ENCODE results near the gene HERC6.

Gene HERC6

GRCh38 chr4:88451205-88451604 is 72.6 kb downstream of the HERC6 start:
- FAIRE-seq (no peak), DNase-seq (ENCODE audit: insufficient read length, low spot score) (no peak)
- TF ChIP-seq POLR2AphosphoS5 (IDR thresholded peaks at IDR 0.05; ENCODE audit: low read depth, low read length) (no peak), SPI1 (IDR thresholded peaks at IDR 0.05; ENCODE audit: low read depth, low read length) (no peak), POLR2A (IDR thresholded peaks at IDR 0.05; ENCODE audit: low read depth, low read length) (no peak), TAF1 (IDR thresholded peaks at IDR 0.05; ENCODE audit: low read depth, low read length) (no peak), PAX5 (IDR thresholded peaks at IDR 0.05; ENCODE audit: insufficient read depth, low read length, severe bottlenecking) (no peak), POU2F2 (IDR thresholded peaks at IDR 0.05; ENCODE audit: low read depth, low read length) (no peak)

GRCh38 chr4:88452912-88453311 is 74.3 kb downstream of the HERC6 start:
- FAIRE-seq (no peak), DNase-seq (ENCODE audit: insufficient read length, low spot score) (no peak)
- TF ChIP-seq POLR2AphosphoS5 (IDR thresholded peaks at IDR 0.05; ENCODE audit: low read depth, low read length): no peak
- TF ChIP-seq PAX5 (IDR thresholded peaks at IDR 0.05; ENCODE audit: insufficient read depth, low read length, severe bottlenecking): no peak
- no peak for TF ChIP-seq TAF1 (IDR thresholded peaks at IDR 0.05; ENCODE audit: low read depth, low read length)
- TF ChIP-seq SPI1 (IDR thresholded peaks at IDR 0.05; ENCODE audit: low read depth, low read length): no peak
- no peak for TF ChIP-seq POU2F2 (IDR thresholded peaks at IDR 0.05; ENCODE audit: low read depth, low read length)
- no peak for TF ChIP-seq POLR2A (IDR thresholded peaks at IDR 0.05; ENCODE audit: low read depth, low read length)

GRCh38 chr4:88456670-88457306 is 78.1 kb downstream of the HERC6 start, which contains the start of gene HERC5:
TSS of gene HERC5 (plus strand) at chr4:88457119. CDS start at chr4:88457270, 151 bp downstream.
- FAIRE-seq: peak; percentile 98
- no peak for TF ChIP-seq SPI1 (IDR thresholded peaks at IDR 0.05; ENCODE audit: low read depth, low read length)
- TF ChIP-seq PAX5 (IDR thresholded peaks at IDR 0.05; ENCODE audit: insufficient read depth, low read length, severe bottlenecking): no peak
- TF ChIP-seq POU2F2 (IDR thresholded peaks at IDR 0.05; ENCODE audit: low read depth, low read length): no peak
- TF ChIP-seq POLR2A (IDR thresholded peaks at IDR 0.05; ENCODE audit: low read depth, low read length): peak; percentile 36; the same call in 1 of the 2 replicates
- TF ChIP-seq POLR2AphosphoS5 (IDR thresholded peaks at IDR 0.05; ENCODE audit: low read depth, low read length): peak; percentile 57; the same call in 1 of the 2 replicates
- TF ChIP-seq TAF1 (IDR thresholded peaks at IDR 0.05; ENCODE audit: low read depth, low read length): no peak; the same call in none of the 2 replicates

GRCh38 chr4:88457307-88458103 is 78.9 kb downstream of the HERC6 start:
- DNase-seq (ENCODE audit: insufficient read length, low spot score): peak; percentile 35
- TF ChIP-seq POLR2AphosphoS5 (IDR thresholded peaks at IDR 0.05; ENCODE audit: low read depth, low read length): no peak

More at GRCh38 chr4:88456670-88457306, 78.1 kb downstream of the HERC6 start, which contains the start of gene HERC5:
- DNase-seq (ENCODE audit: insufficient read length, low spot score): peak; percentile 86

GRCh38 chr4:88458104-88458740 is 79.6 kb downstream of the HERC6 start:
- TF ChIP-seq POU2F2 (IDR thresholded peaks at IDR 0.05; ENCODE audit: low read depth, low read length) (no peak), POLR2AphosphoS5 (IDR thresholded peaks at IDR 0.05; ENCODE audit: low read depth, low read length) (no peak), SPI1 (IDR thresholded peaks at IDR 0.05; ENCODE audit: low read depth, low read length) (no peak), TAF1 (IDR thresholded peaks at IDR 0.05; ENCODE audit: low read depth, low read length) (no peak), PAX5 (IDR thresholded peaks at IDR 0.05; ENCODE audit: insufficient read depth, low read length, severe bottlenecking) (no peak), POLR2A (IDR thresholded peaks at IDR 0.05; ENCODE audit: low read depth, low read length) (no peak)
- DNase-seq (ENCODE audit: insufficient read length, low spot score) (no peak), FAIRE-seq (peak; percentile 41)

More at GRCh38 chr4:88457307-88458103, 78.9 kb downstream of the HERC6 start:
- peak; percentile 61 for FAIRE-seq

- FAIRE-seq: no peak
Measured at GRCh38 chr4:88465653-88466192, 87.1 kb downstream of the HERC6 start.

GRCh38 chr4:88467392-88467791 is 88.7 kb downstream of the HERC6 start:
- no peak for FAIRE-seq

More at GRCh38 chr4:88465653-88466192, 87.1 kb downstream of the HERC6 start:
- no peak for DNase-seq (ENCODE audit: insufficient read length, low spot score)
- no peak for TF ChIP-seq TAF1 (IDR thresholded peaks at IDR 0.05; ENCODE audit: low read depth, low read length)
- no peak for TF ChIP-seq POU2F2 (IDR thresholded peaks at IDR 0.05; ENCODE audit: low read depth, low read length)
- no peak for TF ChIP-seq SPI1 (IDR thresholded peaks at IDR 0.05; ENCODE audit: low read depth, low read length)
- no peak for TF ChIP-seq POLR2AphosphoS5 (IDR thresholded peaks at IDR 0.05; ENCODE audit: low read depth, low read length)
- TF ChIP-seq PAX5 (IDR thresholded peaks at IDR 0.05; ENCODE audit: insufficient read depth, low read length, severe bottlenecking): no peak
- no peak for TF ChIP-seq POLR2A (IDR thresholded peaks at IDR 0.05; ENCODE audit: low read depth, low read length)

GRCh38 chr4:88477229-88477860 is 98.7 kb downstream of the HERC6 start:
- TF ChIP-seq TAF1 (IDR thresholded peaks at IDR 0.05; ENCODE audit: low read depth, low read length) (no peak), POLR2A (IDR thresholded peaks at IDR 0.05; ENCODE audit: low read depth, low read length) (no peak), POLR2AphosphoS5 (IDR thresholded peaks at IDR 0.05; ENCODE audit: low read depth, low read length) (no peak), SPI1 (IDR thresholded peaks at IDR 0.05; ENCODE audit: low read depth, low read length) (no peak), POU2F2 (IDR thresholded peaks at IDR 0.05; ENCODE audit: low read depth, low read length) (no peak), PAX5 (IDR thresholded peaks at IDR 0.05; ENCODE audit: insufficient read depth, low read length, severe bottlenecking) (no peak)
- no peak for FAIRE-seq
- DNase-seq (ENCODE audit: insufficient read length, low spot score): no peak

More at GRCh38 chr4:88467392-88467791, 88.7 kb downstream of the HERC6 start:
- no peak for DNase-seq (ENCODE audit: insufficient read length, low spot score)
- TF ChIP-seq POLR2AphosphoS5 (IDR thresholded peaks at IDR 0.05; ENCODE audit: low read depth, low read length) (no peak), SPI1 (IDR thresholded peaks at IDR 0.05; ENCODE audit: low read depth, low read length) (no peak), POU2F2 (IDR thresholded peaks at IDR 0.05; ENCODE audit: low read depth, low read length) (no peak), POLR2A (IDR thresholded peaks at IDR 0.05; ENCODE audit: low read depth, low read length) (no peak), PAX5 (IDR thresholded peaks at IDR 0.05; ENCODE audit: insufficient read depth, low read length, severe bottlenecking) (no peak), TAF1 (IDR thresholded peaks at IDR 0.05; ENCODE audit: low read depth, low read length) (no peak)
